H9 (cell line): ENCODE measurements around the gene MALAT1. TPM values are rescaled to one million over a fixed set of nuclear protein-coding genes. Genes with fewer than 3 reads are reported as not detected.

Experiments used
- DNase-seq: peaks from one replicate; pipeline ENCODE4 v3.0.0-alpha.2; 2017
- H2AFZ ChIP-seq: one replicate; pipeline ENCODE4 v1.6.1; 2013; ENCODE audit warnings: mild to moderate bottlenecking, low read length, control low read depth, moderate library complexity
- H2AK5ac ChIP-seq: 2 replicates; pipeline ENCODE4 v1.6.1; 2013; ENCODE audit warnings: low read length, control low read depth, mixed read lengths; ENCODE audit not compliant: insufficient read length
- H2BK120ac ChIP-seq: one replicate; pipeline ENCODE4 v1.6.1; 2013; ENCODE audit warnings: low read depth, mild to moderate bottlenecking, low read length, control low read depth, inconsistent platforms; ENCODE audit not compliant: poor library complexity, severe bottlenecking
- H2BK12ac ChIP-seq: 2 replicates; pipeline ENCODE4 v1.6.1; 2013; ENCODE audit warnings: low read length, control low read depth, mixed read lengths, low read depth; ENCODE audit not compliant: insufficient read length
- H2BK15ac ChIP-seq: 2 replicates; pipeline ENCODE4 v1.6.1; 2013; ENCODE audit warnings: low read depth, low read length, control low read depth
- H2BK20ac ChIP-seq: one replicate; pipeline ENCODE4 v1.6.1; 2013; ENCODE audit warnings: low read depth, mild to moderate bottlenecking, low read length, control low read depth, inconsistent platforms; ENCODE audit not compliant: poor library complexity, severe bottlenecking
- H2BK5ac ChIP-seq: 2 replicates; pipeline ENCODE4 v1.6.1; 2013; ENCODE audit warnings: low read length, control low read depth, mixed read lengths; ENCODE audit not compliant: insufficient read length
- H3K14ac ChIP-seq: 2 replicates; pipeline ENCODE4 v1.6.1; 2013; ENCODE audit warnings: low read length, control low read depth; ENCODE audit not compliant: insufficient read depth
- H3K18ac ChIP-seq: 2 replicates; pipeline ENCODE4 v1.6.1; 2013; ENCODE audit warnings: low read depth, mild to moderate bottlenecking, mixed read lengths, low read length, control low read depth; ENCODE audit not compliant: insufficient read length
- H3K23ac ChIP-seq: 2 replicates; pipeline ENCODE4 v1.6.1; 2013; ENCODE audit warnings: low read length, control low read depth, mixed read lengths, low read depth; ENCODE audit not compliant: insufficient read length
- H3K23me2 ChIP-seq: 2 replicates; pipeline ENCODE4 v1.6.1; 2013; ENCODE audit warnings: low read depth, mild to moderate bottlenecking, mixed read lengths, low read length, control low read depth; ENCODE audit not compliant: insufficient read length, poor library complexity, severe bottlenecking
- H3K27ac ChIP-seq: 2 replicates; pipeline ENCODE4 v1.5.1; 2013; ENCODE audit warnings: low read length, control low read depth, mixed read lengths, low read depth; ENCODE audit not compliant: insufficient read length
- H3K27me3 ChIP-seq: 2 replicates; pipeline ENCODE4 v1.6.1; 2013; ENCODE audit warnings: low read length, control low read depth, inconsistent platforms; ENCODE audit not compliant: insufficient read depth
- H3K4ac ChIP-seq: 2 replicates; pipeline ENCODE4 v1.6.1; 2013; ENCODE audit warnings: low read depth, mild to moderate bottlenecking, control low read depth, inconsistent platforms, low read length, moderate library complexity
- H3K4me1 ChIP-seq: 2 replicates; pipeline ENCODE4 v1.6.1; 2013; ENCODE audit warnings: low read length, control low read depth, inconsistent platforms; ENCODE audit not compliant: insufficient read depth
- H3K4me2 ChIP-seq: 2 replicates; pipeline ENCODE4 v1.6.1; 2013; ENCODE audit warnings: low read length, control low read depth, mixed read lengths; ENCODE audit not compliant: insufficient read length, insufficient read depth
- H3K56ac ChIP-seq: 2 replicates; pipeline ENCODE4 v1.6.1; 2013; ENCODE audit warnings: low read depth, mild to moderate bottlenecking, mixed read lengths, low read length, control low read depth; ENCODE audit not compliant: insufficient read length
- H3K79me1 ChIP-seq: 2 replicates; pipeline ENCODE4 v1.6.1; 2013; ENCODE audit warnings: low read depth, mild to moderate bottlenecking, moderate library complexity, low read length, control low read depth, inconsistent platforms; ENCODE audit not compliant: insufficient read depth, poor library complexity, severe bottlenecking
- H3K79me2 ChIP-seq: 2 replicates; pipeline ENCODE4 v1.6.1; 2013; ENCODE audit warnings: low read length, control low read depth, inconsistent platforms; ENCODE audit not compliant: insufficient read depth
- H3K9ac ChIP-seq: 2 replicates; pipeline ENCODE4 v1.6.1; 2013; ENCODE audit warnings: low read length, control low read depth, mixed read lengths; ENCODE audit not compliant: insufficient read length; ENCODE audit errors: extremely low read depth
- H3K9me3 ChIP-seq: one replicate; pipeline ENCODE4 v1.6.1; 2013; ENCODE audit warnings: low read depth, low read length, inconsistent platforms; ENCODE audit not compliant: control insufficient read depth
- H3T11ph ChIP-seq: one replicate; pipeline ENCODE4 v1.6.1; 2013; ENCODE audit warnings: mild to moderate bottlenecking, low read length, control low read depth, inconsistent platforms
- H4K20me1 ChIP-seq: one replicate; pipeline ENCODE4 v1.6.1; 2013; ENCODE audit not compliant: control insufficient read depth, insufficient read length, insufficient read depth
- H4K5ac ChIP-seq: 2 replicates; pipeline ENCODE4 v1.6.1; 2013; ENCODE audit warnings: low read depth, mild to moderate bottlenecking, mixed read lengths, low read length, control low read depth; ENCODE audit not compliant: insufficient read length
- H4K8ac ChIP-seq: replicated peaks from 2 replicates; pipeline ENCODE4 v1.6.1; 2013; ENCODE audit warnings: low read length, control low read depth, mixed read lengths, low read depth; ENCODE audit not compliant: insufficient read length
- H4K91ac ChIP-seq: 2 replicates; pipeline ENCODE4 v1.6.1; 2013; ENCODE audit warnings: low read depth, mild to moderate bottlenecking, moderate library complexity, mixed read lengths, low read length, control low read depth; ENCODE audit not compliant: insufficient read length
- H3K27ac Mint-ChIP-seq, 3 experiments: 2 replicates in 2 of 3; 3 replicates in 1 of 3; pipeline ENCODE4 v1.8.0; 2020 to 2021; ENCODE audit warnings: mixed read lengths in 3 of 3, mild to moderate bottlenecking in 1 of 3, moderate library complexity in 1 of 3
- H3K27me3 Mint-ChIP-seq: 2 replicates; pipeline ENCODE4 v1.8.0; 2021; ENCODE audit warnings: low read depth, mild to moderate bottlenecking, moderate library complexity, mixed read lengths
- H3K36me3 Mint-ChIP-seq, 3 experiments: 2 replicates in 2 of 3; 3 replicates in 1 of 3; pipeline ENCODE4 v1.8.0; 2020 to 2021; ENCODE audit warnings: low read depth in 3 of 3, mixed read lengths in 3 of 3; ENCODE audit not compliant: insufficient read depth in 1 of 3
- H3K4me1 Mint-ChIP-seq, 2 experiments: 2 replicates each; pipeline ENCODE4 v1.8.0; 2020; ENCODE audit warnings: mixed read lengths in 2 of 2
- H3K4me3 Mint-ChIP-seq, 2 experiments: 2 replicates in 1 of 2; 3 replicates in 1 of 2; pipeline ENCODE4 v1.8.0; 2020 to 2021; ENCODE audit warnings: mild to moderate bottlenecking in 2 of 2, mixed read lengths in 2 of 2, moderate library complexity in 1 of 2
- H3K9me3 Mint-ChIP-seq, 2 experiments: 2 replicates in 1 of 2; 3 replicates in 1 of 2; pipeline ENCODE4 v1.8.0; 2020; ENCODE audit warnings: mild to moderate bottlenecking in 2 of 2, mixed read lengths in 2 of 2, moderate library complexity in 1 of 2
- WGBS: extraction: QIAGEN DNeasy Blood & Tissue Kit; methylation state at CpG from one replicate; pipeline ENCODE4 v1.1.7; 2013; ENCODE audit warnings: missing lambda C conversion rate, low lambda C conversion rate, mixed read lengths; ENCODE audit not compliant: insufficient read length; ENCODE audit errors: extremely low coverage; 5-methylcytosine and 5-hydroxymethylcytosine counted together
- total RNA-seq: library from RNA; stranded (reverse); gene quantifications from 2 replicates; pipeline ENCODE4 v1.2.1, GENCODE V29; 2021
- TF ChIP-seq, protein P1 (sequence below): fragments of 200-600 bp; sonication (generic); conservative IDR thresholded peaks from 3 replicates; pipeline ENCODE4 v1.8.0; 2021; ENCODE audit warnings: antibody characterized with exemption, mild to moderate bottlenecking

The MALAT1 gene
- total RNA-seq, 1 experiment from 2014 or later, result 1,934 TPM

DNA sequence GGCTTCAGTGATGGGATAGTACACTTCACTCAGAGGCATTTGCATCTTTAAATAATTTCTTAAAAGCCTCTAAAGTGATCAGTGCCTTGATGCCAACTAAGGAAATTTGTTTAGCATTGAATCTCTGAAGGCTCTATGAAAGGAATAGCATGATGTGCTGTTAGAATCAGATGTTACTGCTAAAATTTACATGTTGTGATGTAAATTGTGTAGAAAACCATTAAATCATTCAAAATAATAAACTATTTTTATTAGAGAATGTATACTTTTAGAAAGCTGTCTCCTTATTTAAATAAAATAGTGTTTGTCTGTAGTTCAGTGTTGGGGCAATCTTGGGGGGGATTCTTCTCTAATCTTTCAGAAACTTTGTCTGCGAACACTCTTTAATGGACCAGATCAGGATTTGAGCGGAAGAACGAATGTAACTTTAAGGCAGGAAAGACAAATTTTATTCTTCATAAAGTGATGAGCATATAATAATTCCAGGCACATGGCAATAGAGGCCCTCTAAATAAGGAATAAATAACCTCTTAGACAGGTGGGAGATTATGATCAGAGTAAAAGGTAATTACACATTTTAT lies 4.6 kb downstream of the MALAT1 start:
- H3K27ac Mint-ChIP-seq, result peak overlapping the region in 1 of 3 experiments; percentile 88; a peak in 3 of 7 replicates
- peaks cover 0 to 33% (median 31%) of the 10 kb centered on the region in 3 experiments; a peak in 5 of 7 replicates for H3K36me3 Mint-ChIP-seq

More for the DNA sequence above, 4.6 kb downstream of the MALAT1 start:
- H3K4me2 ChIP-seq, result peak overlapping the region; percentile 89
- no peak overlapping the region for H3T11ph ChIP-seq
- H2BK5ac ChIP-seq, result no peak overlapping the region
- H2BK12ac ChIP-seq, result no peak overlapping the region
- no peak overlapping the region for H3K14ac ChIP-seq
- no peak overlapping the region for H2AK5ac ChIP-seq
- H3K79me2 ChIP-seq, result peaks cover 42% of the 10 kb centered on the region
- H3K18ac ChIP-seq, result no peak overlapping the region
- H3K9me3 ChIP-seq, result no peaks in the 10 kb centered on the region
- TF ChIP-seq, protein P1, sequence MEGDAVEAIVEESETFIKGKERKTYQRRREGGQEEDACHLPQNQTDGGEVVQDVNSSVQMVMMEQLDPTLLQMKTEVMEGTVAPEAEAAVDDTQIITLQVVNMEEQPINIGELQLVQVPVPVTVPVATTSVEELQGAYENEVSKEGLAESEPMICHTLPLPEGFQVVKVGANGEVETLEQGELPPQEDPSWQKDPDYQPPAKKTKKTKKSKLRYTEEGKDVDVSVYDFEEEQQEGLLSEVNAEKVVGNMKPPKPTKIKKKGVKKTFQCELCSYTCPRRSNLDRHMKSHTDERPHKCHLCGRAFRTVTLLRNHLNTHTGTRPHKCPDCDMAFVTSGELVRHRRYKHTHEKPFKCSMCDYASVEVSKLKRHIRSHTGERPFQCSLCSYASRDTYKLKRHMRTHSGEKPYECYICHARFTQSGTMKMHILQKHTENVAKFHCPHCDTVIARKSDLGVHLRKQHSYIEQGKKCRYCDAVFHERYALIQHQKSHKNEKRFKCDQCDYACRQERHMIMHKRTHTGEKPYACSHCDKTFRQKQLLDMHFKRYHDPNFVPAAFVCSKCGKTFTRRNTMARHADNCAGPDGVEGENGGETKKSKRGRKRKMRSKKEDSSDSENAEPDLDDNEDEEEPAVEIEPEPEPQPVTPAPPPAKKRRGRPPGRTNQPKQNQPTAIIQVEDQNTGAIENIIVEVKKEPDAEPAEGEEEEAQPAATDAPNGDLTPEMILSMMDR, result no peak
- no peaks in the 10 kb centered on the region for H3K79me1 ChIP-seq
- Mint-ChIP-seq H3K9me3 (peaks cover 2 to 3% of the 10 kb centered on the region in 2 experiments; a peak in 3 of 5 replicates), H3K4me1 (peaks cover 36 to 41% of the 10 kb centered on the region in 2 experiments), H3K27me3 (no peaks in the 10 kb centered on the region), H3K4me3 (no peak overlapping the region)
- no peaks in the 10 kb centered on the region for H3K27me3 ChIP-seq
- peaks cover 13% of the 10 kb centered on the region for H3K23me2 ChIP-seq
- H2BK15ac ChIP-seq, result no peak overlapping the region
- H4K8ac ChIP-seq, result no peak overlapping the region
- no peak overlapping the region for H3K27ac ChIP-seq
- H3K56ac ChIP-seq, result no peak overlapping the region
- no peaks in the 10 kb centered on the region for H4K20me1 ChIP-seq
- H2BK20ac ChIP-seq, result no peak overlapping the region
- no peak overlapping the region for H2AFZ ChIP-seq
- H4K91ac ChIP-seq, result no peak overlapping the region
- no peak for DNase-seq
- H3K4me1 ChIP-seq, result no peaks in the 10 kb centered on the region
- no peak overlapping the region for H3K23ac ChIP-seq
- H3K4ac ChIP-seq, result no peak overlapping the region
- no CpG with 5 or more reads among the region's 3 CpGs for WGBS
- H3K9ac ChIP-seq, result peak overlapping the region; percentile 52
- H4K5ac ChIP-seq, result no peak overlapping the region
- H2BK120ac ChIP-seq, result no peak overlapping the region
